Uterus (tissue), 2 donors: ENCODE measurements around the gene CCDC57.

Experiments
- CTCF ChIP-seq, 4 experiments: fragments of 200-600 bp in 2 of 4; fragments of 450-650 bp in 2 of 4; sonication (generic) in 2 of 4; IDR thresholded peaks; one replicate each; pipeline ENCODE4 v1.5.1; 2016 to 2019; ENCODE audit warnings: antibody characterized with exemption in 4 of 4, mild to moderate bottlenecking in 2 of 4, moderate library complexity in 1 of 4
- POLR2A ChIP-seq, 2 donors: fragments of 450-650 bp; IDR thresholded peaks; one replicate each; pipeline ENCODE4 v1.6.1; 2016; ENCODE audit warnings: antibody characterized with exemption in 2 of 2, mild to moderate bottlenecking in 1 of 2, moderate library complexity in 1 of 2

DNA sequence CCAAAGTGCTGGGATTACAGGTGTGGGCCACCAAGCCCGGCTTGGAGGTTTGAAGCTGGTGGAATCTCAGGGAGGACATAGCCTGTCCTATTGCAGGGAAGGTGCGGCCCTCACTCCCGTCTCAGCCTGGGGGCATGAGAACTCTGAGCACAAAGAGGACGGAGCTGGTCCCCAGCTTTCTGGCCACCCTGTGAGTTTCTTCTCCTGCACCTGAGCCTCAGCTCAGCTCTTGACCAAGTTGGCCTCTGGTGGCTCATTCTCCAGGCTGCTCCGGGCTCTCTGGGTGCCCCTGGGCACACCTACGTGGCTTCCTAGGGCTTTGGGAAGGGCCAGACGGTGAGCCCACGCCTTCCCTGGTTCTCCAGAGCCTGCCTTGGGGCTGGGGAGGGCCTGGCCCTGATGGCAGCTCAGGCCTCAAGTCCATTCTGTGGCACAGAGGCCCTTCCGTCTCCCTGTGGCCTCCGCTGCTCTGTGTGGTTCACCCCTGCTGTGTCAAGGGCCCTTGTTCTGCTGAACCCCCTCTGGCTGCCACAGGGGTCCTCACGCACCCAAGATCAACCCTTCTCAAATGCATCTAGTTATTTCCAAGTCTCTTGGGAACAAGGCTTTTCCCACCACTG lies 107.7 kb downstream of the CCDC57 start:
- TF ChIP-seq POLR2A (IDR thresholded peaks at IDR 0.05) (no peak), CTCF (IDR thresholded peaks at IDR 0.05) (no peak)
